OCI-LY3 (cell line): Measurements from ENCODE around the gene CNGA1.

Source experiments
- H2AFZ ChIP-seq: fragments of 200-600, 300-600 bp; shearing (Covaris generic); 2 replicates; pipeline ENCODE4 v1.6.0; 2014; ENCODE audit warnings: antibody characterized with exemption, low read depth, low read length
- H3K27ac ChIP-seq: fragments of 200-600, 300-600 bp; sonication (generic); 2 replicates; pipeline ENCODE4 v1.5.1; 2014; ENCODE audit warnings: mild to moderate bottlenecking, low read length, moderate library complexity, mixed read lengths
- H3K27me3 ChIP-seq: fragments of 200-600, 300-600 bp; sonication (generic); 2 replicates; pipeline ENCODE4 v1.6.1; 2014; ENCODE audit warnings: low read depth, low read length, mixed read lengths
- H3K36me3 ChIP-seq: fragments of 200-600, 300-600 bp; sonication (generic); replicated peaks from 2 replicates; pipeline ENCODE3; 2014; ENCODE audit warnings: low read depth, low read length, mixed read lengths
- H3K4me1 ChIP-seq: fragments of 300-600, 200-600 bp; sonication (generic); 2 replicates; pipeline ENCODE4 v1.6.1; 2014; ENCODE audit warnings: low read length, mixed read lengths
- H3K4me2 ChIP-seq: fragments of 200-600, 300-600 bp; sonication (generic); 2 replicates; pipeline ENCODE4 v1.6.1; 2014; ENCODE audit warnings: low read length, mixed read lengths
- H3K4me3 ChIP-seq: fragments of 300-600, 200-600 bp; sonication (generic); 2 replicates; pipeline ENCODE4 v1.5.1; 2014; ENCODE audit warnings: antibody characterized with exemption, mild to moderate bottlenecking, low read length, moderate library complexity
- H3K79me2 ChIP-seq: fragments of 300-600, 200-600 bp; shearing (Covaris generic); 2 replicates; pipeline ENCODE4 v1.6.1; 2014; ENCODE audit warnings: mild to moderate bottlenecking, low read length, mixed read lengths
- H3K9ac ChIP-seq: fragments of 300-600, 200-600 bp; shearing (Covaris generic); 2 replicates; pipeline ENCODE4 v1.6.0; 2014; ENCODE audit warnings: mild to moderate bottlenecking, low read length, moderate library complexity
- H3K9me3 ChIP-seq: fragments of 200-600, 300-600 bp; shearing (Covaris generic); 2 replicates; pipeline ENCODE4 v1.6.1; 2014; ENCODE audit warnings: low read length, mixed read lengths; ENCODE audit not compliant: insufficient read depth
- H4K20me1 ChIP-seq: fragments of 200-600, 300-600 bp; sonication (generic); 2 replicates; pipeline ENCODE4 v1.6.1; 2016; ENCODE audit warnings: low read length, mixed read lengths; ENCODE audit not compliant: insufficient read depth
- CTCF ChIP-seq: fragments of 200-600, 300-600 bp; sonication (generic); IDR thresholded peaks from 2 replicates; pipeline ENCODE4 v1.5.1; 2014; ENCODE audit warnings: antibody characterized with exemption, low read length, low read depth
- EZH2phosphoT487 ChIP-seq: fragments of 200-600 bp; shearing (Covaris generic); IDR thresholded peaks from 2 replicates; pipeline ENCODE4 v1.6.1; 2018; ENCODE audit warnings: antibody characterized with exemption, mixed run types, low read depth

CNGA1 gene

GRCh38 chr4:48058617-48059530, 42.4 kb upstream of the CNGA1 start:
- Histone ChIP-seq H3K79me2 (no peaks in the 10 kb centered on the region), H3K4me1 (peaks cover 6% of the 10 kb centered on the region), H3K27ac (no peak overlapping the region), H3K27me3 (no peaks in the 10 kb centered on the region), H2AFZ (no peak overlapping the region), H3K36me3 (peaks cover 5% of the 10 kb centered on the region), H3K9ac (no peak overlapping the region), H4K20me1 (no peaks in the 10 kb centered on the region), H3K9me3 (no peaks in the 10 kb centered on the region), H3K4me3 (no peak overlapping the region), H3K4me2 (no peak overlapping the region)
- TF ChIP-seq EZH2phosphoT487, result no peak
- TF ChIP-seq CTCF, result no peak

GRCh38 chr4:48051078-48051477, 34.6 kb upstream of the CNGA1 start:
- Histone ChIP-seq H3K27ac (no peak overlapping the region), H3K9ac (no peak overlapping the region), H3K79me2 (no peaks in the 10 kb centered on the region), H3K36me3 (no peaks in the 10 kb centered on the region), H4K20me1 (no peaks in the 10 kb centered on the region), H3K4me1 (peaks cover 48% of the 10 kb centered on the region), H3K4me2 (no peak overlapping the region), H3K4me3 (no peak overlapping the region), H2AFZ (no peak overlapping the region), H3K9me3 (no peaks in the 10 kb centered on the region), H3K27me3 (peaks cover 2% of the 10 kb centered on the region; the same call in 1 of the 2 replicates)
- TF ChIP-seq EZH2phosphoT487 (no peak), CTCF (no peak)

GRCh38 chr4:48049483-48049882, 33.0 kb upstream of the CNGA1 start:
- TF ChIP-seq EZH2phosphoT487 (no peak), CTCF (no peak)

GRCh38 chr4:48047896-48048295, 31.4 kb upstream of the CNGA1 start:
- no peak overlapping the region for H2AFZ ChIP-seq
- peak overlapping the region; percentile 84 for H3K4me2 ChIP-seq
- no peaks in the 10 kb centered on the region for H4K20me1 ChIP-seq
- peak overlapping the region; percentile 63 for H3K9ac ChIP-seq
- peak overlapping the region; percentile 45 for H3K4me3 ChIP-seq
- peaks cover 2% of the 10 kb centered on the region; the same call in 1 of the 2 replicates for H3K27me3 ChIP-seq
- peak overlapping the region; percentile 91 for H3K27ac ChIP-seq
- H3K79me2 ChIP-seq, result no peaks in the 10 kb centered on the region
- H3K9me3 ChIP-seq, result no peaks in the 10 kb centered on the region
- no peaks in the 10 kb centered on the region for H3K36me3 ChIP-seq
- TF ChIP-seq EZH2phosphoT487 (no peak), CTCF (no peak)
- H3K4me1 ChIP-seq, result peaks cover 80% of the 10 kb centered on the region

More at GRCh38 chr4:48049483-48049882, 33.0 kb upstream of the CNGA1 start:
- Histone ChIP-seq H3K79me2 (no peaks in the 10 kb centered on the region), H3K27ac (peak overlapping the region; percentile 91), H3K36me3 (no peaks in the 10 kb centered on the region), H2AFZ (no peak overlapping the region), H4K20me1 (no peaks in the 10 kb centered on the region), H3K27me3 (peaks cover 2% of the 10 kb centered on the region; the same call in 1 of the 2 replicates), H3K4me3 (no peak overlapping the region), H3K4me2 (peak overlapping the region; percentile 84), H3K4me1 (peaks cover 64% of the 10 kb centered on the region), H3K9me3 (no peaks in the 10 kb centered on the region), H3K9ac (peak overlapping the region; percentile 15; the same call in 1 of the 2 replicates)
